Activated naive CD8-positive, alpha-beta T cell (primary cell): ENCODE data around the gene RFTN1.

Experiments
- H3K27ac Mint-ChIP-seq: one replicate; pipeline ENCODE4 v1.8.0; 2021; ENCODE audit warnings: mixed read lengths
- H3K27me3 Mint-ChIP-seq: one replicate; pipeline ENCODE4 v1.8.0; 2021; ENCODE audit warnings: mixed read lengths
- H3K36me3 Mint-ChIP-seq: one replicate; pipeline ENCODE4 v1.8.0; 2021; ENCODE audit warnings: mixed read lengths
- H3K4me1 Mint-ChIP-seq: one replicate; pipeline ENCODE4 v1.8.0; 2021; ENCODE audit warnings: low read depth, mixed read lengths
- H3K4me3 Mint-ChIP-seq: one replicate; pipeline ENCODE4 v1.8.0; 2021; ENCODE audit warnings: mild to moderate bottlenecking, mixed read lengths
- H3K9me3 Mint-ChIP-seq: one replicate; pipeline ENCODE4 v1.8.0; 2021; ENCODE audit warnings: low read depth, mixed read lengths

Gene RFTN1

GRCh38 chr3:16369276-16369675 lies 144.2 kb downstream of the RFTN1 start:
- Mint-ChIP-seq H3K36me3 (peaks cover 25% of the 10 kb centered on the region), H3K9me3 (no peaks in the 10 kb centered on the region), H3K4me1 (peaks cover 77% of the 10 kb centered on the region), H3K4me3 (no peak overlapping the region), H3K27me3 (no peaks in the 10 kb centered on the region), H3K27ac (no peak overlapping the region)

GRCh38 chr3:16366581-16366980 lies 146.9 kb downstream of the RFTN1 start:
- no peak overlapping the region for H3K27ac Mint-ChIP-seq
- no peaks in the 10 kb centered on the region for H3K27me3 Mint-ChIP-seq
- peaks cover 25% of the 10 kb centered on the region for H3K36me3 Mint-ChIP-seq
- peaks cover 53% of the 10 kb centered on the region for H3K4me1 Mint-ChIP-seq
- no peaks in the 10 kb centered on the region for H3K9me3 Mint-ChIP-seq
- H3K4me3 Mint-ChIP-seq: no peak overlapping the region

- peaks cover 47% of the 10 kb centered on the region for H3K4me1 Mint-ChIP-seq
- H3K4me3 Mint-ChIP-seq: no peak overlapping the region
- no peaks in the 10 kb centered on the region for H3K9me3 Mint-ChIP-seq
Measured at GRCh38 chr3:16365491-16366128, 147.9 kb downstream of the RFTN1 start.

GRCh38 chr3:16364963-16365362 lies 148.5 kb downstream of the RFTN1 start:
- H3K27me3 Mint-ChIP-seq: no peaks in the 10 kb centered on the region

More at GRCh38 chr3:16365491-16366128, 147.9 kb downstream of the RFTN1 start:
- H3K27me3 Mint-ChIP-seq: no peaks in the 10 kb centered on the region
- no peak overlapping the region for H3K27ac Mint-ChIP-seq
- peaks cover 25% of the 10 kb centered on the region for H3K36me3 Mint-ChIP-seq

GRCh38 chr3:16364323-16364722 lies 149.2 kb downstream of the RFTN1 start:
- H3K27ac Mint-ChIP-seq: no peak overlapping the region
- H3K36me3 Mint-ChIP-seq: peaks cover 18% of the 10 kb centered on the region

More at GRCh38 chr3:16364963-16365362, 148.5 kb downstream of the RFTN1 start:
- H3K36me3 Mint-ChIP-seq: peaks cover 20% of the 10 kb centered on the region
- H3K9me3 Mint-ChIP-seq: no peaks in the 10 kb centered on the region
- no peak overlapping the region for H3K27ac Mint-ChIP-seq
- peaks cover 40% of the 10 kb centered on the region for H3K4me1 Mint-ChIP-seq
- no peak overlapping the region for H3K4me3 Mint-ChIP-seq

GRCh38 chr3:16363636-16364035 lies 149.9 kb downstream of the RFTN1 start:
- peaks cover 39% of the 10 kb centered on the region for H3K4me1 Mint-ChIP-seq
- no peaks in the 10 kb centered on the region for H3K27me3 Mint-ChIP-seq
- H3K9me3 Mint-ChIP-seq: no peaks in the 10 kb centered on the region
- peaks cover 18% of the 10 kb centered on the region for H3K36me3 Mint-ChIP-seq
- H3K4me3 Mint-ChIP-seq: no peak overlapping the region
- H3K27ac Mint-ChIP-seq: no peak overlapping the region

More at GRCh38 chr3:16364323-16364722, 149.2 kb downstream of the RFTN1 start:
- H3K4me3 Mint-ChIP-seq: no peak overlapping the region
- no peaks in the 10 kb centered on the region for H3K9me3 Mint-ChIP-seq
- no peaks in the 10 kb centered on the region for H3K27me3 Mint-ChIP-seq
- H3K4me1 Mint-ChIP-seq: peaks cover 38% of the 10 kb centered on the region

- Mint-ChIP-seq H3K9me3 (no peaks in the 10 kb centered on the region), H3K4me3 (no peak overlapping the region), H3K27ac (no peak overlapping the region), H3K27me3 (no peaks in the 10 kb centered on the region), H3K4me1 (peaks cover 40% of the 10 kb centered on the region), H3K36me3 (peaks cover 20% of the 10 kb centered on the region)
Measured at GRCh38 chr3:16362770-16363169, 150.7 kb downstream of the RFTN1 start.

GRCh38 chr3:16361087-16361486 lies 152.4 kb downstream of the RFTN1 start:
- Mint-ChIP-seq H3K4me3 (no peak overlapping the region), H3K9me3 (no peaks in the 10 kb centered on the region), H3K4me1 (peaks cover 29% of the 10 kb centered on the region), H3K27me3 (no peaks in the 10 kb centered on the region), H3K36me3 (peaks cover 15% of the 10 kb centered on the region), H3K27ac (peak overlapping the region; percentile 3)

GRCh38 chr3:16359331-16359730 lies 154.2 kb downstream of the RFTN1 start:
- H3K4me1 Mint-ChIP-seq: peaks cover 26% of the 10 kb centered on the region
- H3K36me3 Mint-ChIP-seq: peaks cover 20% of the 10 kb centered on the region
- H3K9me3 Mint-ChIP-seq: no peaks in the 10 kb centered on the region
- peak overlapping the region; percentile 75 for H3K27ac Mint-ChIP-seq
- no peak overlapping the region for H3K4me3 Mint-ChIP-seq
- no peaks in the 10 kb centered on the region for H3K27me3 Mint-ChIP-seq

- H3K27ac Mint-ChIP-seq: peak overlapping the region; percentile 75
- H3K36me3 Mint-ChIP-seq: peaks cover 20% of the 10 kb centered on the region
- no peak overlapping the region for H3K4me3 Mint-ChIP-seq
- no peaks in the 10 kb centered on the region for H3K27me3 Mint-ChIP-seq
- H3K4me1 Mint-ChIP-seq: peaks cover 31% of the 10 kb centered on the region
- no peaks in the 10 kb centered on the region for H3K9me3 Mint-ChIP-seq
Measured at GRCh38 chr3:16358336-16358735, 155.2 kb downstream of the RFTN1 start.

GRCh38 chr3:16357186-16358121 lies 156.0 kb downstream of the RFTN1 start:
- H3K27ac Mint-ChIP-seq: peak overlapping the region; percentile 42
- no peaks in the 10 kb centered on the region for H3K27me3 Mint-ChIP-seq
- H3K4me3 Mint-ChIP-seq: no peak overlapping the region
- peaks cover 20% of the 10 kb centered on the region for H3K36me3 Mint-ChIP-seq
- peaks cover 36% of the 10 kb centered on the region for H3K4me1 Mint-ChIP-seq
- H3K9me3 Mint-ChIP-seq: no peaks in the 10 kb centered on the region

- no peaks in the 10 kb centered on the region for H3K9me3 Mint-ChIP-seq
- H3K36me3 Mint-ChIP-seq: peaks cover 24% of the 10 kb centered on the region
- peaks cover 42% of the 10 kb centered on the region for H3K4me1 Mint-ChIP-seq
- H3K27me3 Mint-ChIP-seq: no peaks in the 10 kb centered on the region
- H3K4me3 Mint-ChIP-seq: no peak overlapping the region
- peak overlapping the region; percentile 59 for H3K27ac Mint-ChIP-seq
Measured at GRCh38 chr3:16355828-16356227, 157.7 kb downstream of the RFTN1 start.

- Mint-ChIP-seq H3K4me3 (no peak overlapping the region), H3K36me3 (peaks cover 31% of the 10 kb centered on the region), H3K27ac (peak overlapping the region; percentile 59)
Measured at GRCh38 chr3:16354291-16354690, 159.2 kb downstream of the RFTN1 start.

GRCh38 chr3:16352428-16352827 lies 161.1 kb downstream of the RFTN1 start:
- Mint-ChIP-seq H3K4me1 (peaks cover 56% of the 10 kb centered on the region), H3K36me3 (peaks cover 34% of the 10 kb centered on the region), H3K27ac (peak overlapping the region; percentile 78), H3K27me3 (no peaks in the 10 kb centered on the region), H3K4me3 (no peak overlapping the region), H3K9me3 (no peaks in the 10 kb centered on the region)

More at GRCh38 chr3:16354291-16354690, 159.2 kb downstream of the RFTN1 start:
- no peaks in the 10 kb centered on the region for H3K27me3 Mint-ChIP-seq
- peaks cover 50% of the 10 kb centered on the region for H3K4me1 Mint-ChIP-seq
- no peaks in the 10 kb centered on the region for H3K9me3 Mint-ChIP-seq

- Mint-ChIP-seq H3K27me3 (no peaks in the 10 kb centered on the region), H3K27ac (peak overlapping the region; percentile 78), H3K4me3 (no peak overlapping the region), H3K4me1 (peaks cover 69% of the 10 kb centered on the region), H3K9me3 (no peaks in the 10 kb centered on the region), H3K36me3 (peaks cover 34% of the 10 kb centered on the region)
Measured at GRCh38 chr3:16350597-16351318, 162.7 kb downstream of the RFTN1 start.
